WTC11 (cell line): Measurements from ENCODE around the gene RNF150.

ENCODE experiments used
- TCF7 ChIP-seq: sonication (generic); formaldehyde crosslinking; IDR thresholded peaks from 2 replicates; pipeline ENCODE4 v1.8.0; 2022; ENCODE audit warnings: mild to moderate bottlenecking, low read depth, missing genetic modification reagents, moderate library complexity
- TEAD4 ChIP-seq: sonication (generic); formaldehyde crosslinking; IDR thresholded peaks from 2 replicates; pipeline ENCODE4 v1.8.0; 2022; ENCODE audit warnings: mild to moderate bottlenecking, missing genetic modification reagents
- TF ChIP-seq, protein P1 (sequence below): sonication (generic); formaldehyde crosslinking; conservative IDR thresholded peaks from 2 replicates; pipeline ENCODE4 v1.8.1; 2022; ENCODE audit warnings: mild to moderate bottlenecking, missing genetic modification reagents
- TF ChIP-seq, protein P2 (sequence below): fragments of 200-600 bp; IDR thresholded peaks from 2 replicates; pipeline ENCODE4 v1.8.0; 2022; ENCODE audit warnings: antibody characterized with exemption
- TF ChIP-seq, protein P3 (sequence below): sonication (generic); formaldehyde crosslinking; IDR thresholded peaks from 2 replicates; pipeline ENCODE4 v1.8.0; 2023; ENCODE audit warnings: mild to moderate bottlenecking, missing genetic modification reagents

DNA sequence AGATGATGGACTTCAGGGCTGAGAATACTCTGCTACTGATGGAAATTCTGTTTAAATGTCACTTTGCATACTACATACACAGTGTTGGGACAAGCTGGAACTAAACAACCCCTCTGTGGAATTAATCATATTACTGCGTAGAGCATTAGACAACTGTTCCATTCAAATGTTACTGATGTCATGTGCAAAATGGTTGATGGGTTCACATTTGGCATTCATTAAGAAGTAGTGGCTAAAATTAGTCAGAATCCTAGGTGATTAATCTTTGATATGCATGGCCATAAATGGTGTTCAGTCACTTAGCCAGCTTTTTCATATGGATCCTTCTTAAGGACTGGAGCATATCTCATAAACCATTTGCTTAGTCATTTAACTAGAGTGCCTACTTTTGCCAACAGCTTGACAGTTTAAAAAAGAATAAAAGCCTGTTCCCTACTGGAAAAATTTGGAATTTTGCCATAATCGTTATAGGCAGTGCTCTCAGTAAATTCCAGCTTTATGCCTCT, 105.2 kb downstream of the RNF150 start:
- TF ChIP-seq, protein P1, sequence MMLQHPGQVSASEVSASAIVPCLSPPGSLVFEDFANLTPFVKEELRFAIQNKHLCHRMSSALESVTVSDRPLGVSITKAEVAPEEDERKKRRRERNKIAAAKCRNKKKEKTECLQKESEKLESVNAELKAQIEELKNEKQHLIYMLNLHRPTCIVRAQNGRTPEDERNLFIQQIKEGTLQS (CRISPR knock-in tag), result no peak
- TF ChIP-seq, protein P2, sequence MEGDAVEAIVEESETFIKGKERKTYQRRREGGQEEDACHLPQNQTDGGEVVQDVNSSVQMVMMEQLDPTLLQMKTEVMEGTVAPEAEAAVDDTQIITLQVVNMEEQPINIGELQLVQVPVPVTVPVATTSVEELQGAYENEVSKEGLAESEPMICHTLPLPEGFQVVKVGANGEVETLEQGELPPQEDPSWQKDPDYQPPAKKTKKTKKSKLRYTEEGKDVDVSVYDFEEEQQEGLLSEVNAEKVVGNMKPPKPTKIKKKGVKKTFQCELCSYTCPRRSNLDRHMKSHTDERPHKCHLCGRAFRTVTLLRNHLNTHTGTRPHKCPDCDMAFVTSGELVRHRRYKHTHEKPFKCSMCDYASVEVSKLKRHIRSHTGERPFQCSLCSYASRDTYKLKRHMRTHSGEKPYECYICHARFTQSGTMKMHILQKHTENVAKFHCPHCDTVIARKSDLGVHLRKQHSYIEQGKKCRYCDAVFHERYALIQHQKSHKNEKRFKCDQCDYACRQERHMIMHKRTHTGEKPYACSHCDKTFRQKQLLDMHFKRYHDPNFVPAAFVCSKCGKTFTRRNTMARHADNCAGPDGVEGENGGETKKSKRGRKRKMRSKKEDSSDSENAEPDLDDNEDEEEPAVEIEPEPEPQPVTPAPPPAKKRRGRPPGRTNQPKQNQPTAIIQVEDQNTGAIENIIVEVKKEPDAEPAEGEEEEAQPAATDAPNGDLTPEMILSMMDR, result no peak
- TF ChIP-seq, protein P3, sequence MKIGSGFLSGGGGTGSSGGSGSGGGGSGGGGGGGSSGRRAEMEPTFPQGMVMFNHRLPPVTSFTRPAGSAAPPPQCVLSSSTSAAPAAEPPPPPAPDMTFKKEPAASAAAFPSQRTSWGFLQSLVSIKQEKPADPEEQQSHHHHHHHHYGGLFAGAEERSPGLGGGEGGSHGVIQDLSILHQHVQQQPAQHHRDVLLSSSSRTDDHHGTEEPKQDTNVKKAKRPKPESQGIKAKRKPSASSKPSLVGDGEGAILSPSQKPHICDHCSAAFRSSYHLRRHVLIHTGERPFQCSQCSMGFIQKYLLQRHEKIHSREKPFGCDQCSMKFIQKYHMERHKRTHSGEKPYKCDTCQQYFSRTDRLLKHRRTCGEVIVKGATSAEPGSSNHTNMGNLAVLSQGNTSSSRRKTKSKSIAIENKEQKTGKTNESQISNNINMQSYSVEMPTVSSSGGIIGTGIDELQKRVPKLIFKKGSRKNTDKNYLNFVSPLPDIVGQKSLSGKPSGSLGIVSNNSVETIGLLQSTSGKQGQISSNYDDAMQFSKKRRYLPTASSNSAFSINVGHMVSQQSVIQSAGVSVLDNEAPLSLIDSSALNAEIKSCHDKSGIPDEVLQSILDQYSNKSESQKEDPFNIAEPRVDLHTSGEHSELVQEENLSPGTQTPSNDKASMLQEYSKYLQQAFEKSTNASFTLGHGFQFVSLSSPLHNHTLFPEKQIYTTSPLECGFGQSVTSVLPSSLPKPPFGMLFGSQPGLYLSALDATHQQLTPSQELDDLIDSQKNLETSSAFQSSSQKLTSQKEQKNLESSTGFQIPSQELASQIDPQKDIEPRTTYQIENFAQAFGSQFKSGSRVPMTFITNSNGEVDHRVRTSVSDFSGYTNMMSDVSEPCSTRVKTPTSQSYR (CRISPR knock-in tag), result no peak
- TF ChIP-seq TCF7 (no peak), TEAD4 (CRISPR knock-in tag) (no peak)
